Stomach (tissue), 9 donors: ENCODE measurements around the gene FYTTD1. TPM values are rescaled to one million over a fixed set of nuclear protein-coding genes. Genes with fewer than 3 reads are reported as not detected.

Source experiments
- DNase-seq, 2 donors: peaks; one replicate each; pipeline versions ENCODE4 v3.0.0 to v3.0.0-alpha.2; 2013 to 2019
- H3K27ac ChIP-seq, 5 donors: fragments of 200-600 bp in 4 of 5; sonication (generic) in 4 of 5; one replicate each; pipeline ENCODE4 v1.5.1; 2013 to 2019; ENCODE audit warnings: mild to moderate bottlenecking in 1 of 5, moderate library complexity in 1 of 5
- H3K27me3 ChIP-seq, 3 donors: fragments of 200-600 bp; sonication (generic); one replicate each; pipeline ENCODE4 v1.5.1; 2017 to 2019; ENCODE audit warnings: mixed run types in 1 of 3
- H3K36me3 ChIP-seq, 4 donors: fragments of 200-600 bp; sonication (generic); 1 replicate in 3 of 4; 2 replicates in 1 of 4; pipeline ENCODE4 v1.5.1; 2016 to 2019
- H3K4me1 ChIP-seq, 4 donors: fragments of 200-600 bp; sonication (generic); one replicate each; pipeline ENCODE4 v1.5.1; 2016 to 2019
- H3K4me3 ChIP-seq, 4 donors: fragments of 200-600 bp; sonication (generic) in 3 of 4; one replicate each; pipeline ENCODE4 v1.5.1; 2016 to 2019; ENCODE audit warnings: mild to moderate bottlenecking in 1 of 4
- H3K9me3 ChIP-seq, 4 donors: fragments of 200-600 bp; sonication (generic); one replicate each; pipeline ENCODE4 v1.5.1; 2016 to 2019
- CTCF ChIP-seq, 7 experiments: fragments of 450-650 bp in 4 of 7; fragments of 200-600 bp in 3 of 7; sonication (generic) in 3 of 7; IDR thresholded peaks; one replicate each; pipeline ENCODE4 v1.5.1; 2016 to 2019; ENCODE audit warnings: antibody characterized with exemption in 7 of 7, control low read depth in 2 of 7, mild to moderate bottlenecking in 1 of 7
- EP300 ChIP-seq: sonication (generic); formaldehyde crosslinking; IDR thresholded peaks from one replicate; pipeline ENCODE4 v1.6.1; 2017; ENCODE audit warnings: antibody characterized with exemption
- POLR2A ChIP-seq, 4 donors: fragments of 450-650 bp; IDR thresholded peaks; one replicate each; pipeline ENCODE4 v1.6.1; 2016; ENCODE audit warnings: antibody characterized with exemption in 4 of 4, control low read depth in 2 of 4, mild to moderate bottlenecking in 1 of 4, moderate library complexity in 1 of 4
- POLR2AphosphoS5 ChIP-seq, 3 donors: sonication (generic); formaldehyde crosslinking; IDR thresholded peaks; one replicate each; pipeline ENCODE4 v1.6.1; 2016; ENCODE audit warnings: antibody characterized with exemption in 3 of 3
- WGBS, 5 donors: extraction: QIAGEN DNeasy Blood & Tissue Kit in 3 of 5; methylation state at CpG; one replicate each; pipeline versions ENCODE4 v1.1.5 to v1.1.7; 2013 to 2018; 5-methylcytosine and 5-hydroxymethylcytosine counted together
- intact Hi-C: fragments of 100-400 bp; cut with DNase I; formaldehyde crosslinking; loops from one replicate; pipeline ENCODE4 v1.15.1; 2023; ENCODE audit warnings: low total_unique reads
- polyA plus RNA-seq, 3 donors: library from polyadenylated mRNA; stranded (reverse); fragments of 200-250 nt; gene quantifications; one replicate each; pipeline ENCODE4 v1.2.3, GENCODE V29; 2013
- total RNA-seq, 5 donors: library from RNA; depleted of rRNA; stranded (reverse); fragments of >200 nt; gene quantifications; one replicate each; pipeline versions ENCODE4 v1.1.0 to v1.2.3, GENCODE V29; 2014 to 2016
- donor health status: healthy with polysubstance abuse.
- donor health status: Bipolar disorder and iron deficiency.
- donor health status: healthy.

FYTTD1 gene
- total and polyA plus RNA-seq, 8 donors = 9.4 to 47.0 (median 27.9) TPM

GRCh38 chr3:197753263-197753662 lies 3.6 kb downstream of the FYTTD1 start:
- peaks cover 19 to 69% (median 43%) of the 10 kb centered on the region in 4 donors for H3K4me1 ChIP-seq
- H3K27ac ChIP-seq = no peak overlapping the region
- intact Hi-C loops = no loop called here
- 86 to 95% (median 93%) methylated on average over 3 of the region's 3 CpGs for WGBS, 5 donors
- no peaks in the 10 kb centered on the region for H3K27me3 ChIP-seq
- H3K9me3 ChIP-seq = no peaks in the 10 kb centered on the region
- no peak for DNase-seq
- peaks cover 0 to 19% (median 14%) of the 10 kb centered on the region in 4 donors for H3K36me3 ChIP-seq
- H3K4me3 ChIP-seq = no peak overlapping the region
- TF ChIP-seq POLR2AphosphoS5 (IDR thresholded peaks at IDR 0.05) (no peak), POLR2A (IDR thresholded peaks at IDR 0.05) (no peak), EP300 (no peak), CTCF (IDR thresholded peaks at IDR 0.05) (peak in 1 of 7 experiments; percentile 14)

- TF ChIP-seq POLR2A (IDR thresholded peaks at IDR 0.05) (no peak), CTCF (IDR thresholded peaks at IDR 0.05) (no peak), POLR2AphosphoS5 (IDR thresholded peaks at IDR 0.05) (no peak), EP300 (no peak)
- no peak for DNase-seq
- no peaks in the 10 kb centered on the region for H3K9me3 ChIP-seq
- no peak overlapping the region for H3K27ac ChIP-seq
- peaks cover 10 to 46% (median 25%) of the 10 kb centered on the region in 4 donors for H3K4me1 ChIP-seq
- no peak overlapping the region for H3K4me3 ChIP-seq
- intact Hi-C loops = no loop called here
- 65 to 80% (median 74%) methylated on average over 3 of the region's 3 CpGs for WGBS, 5 donors
- H3K27me3 ChIP-seq = no peaks in the 10 kb centered on the region
- H3K36me3 ChIP-seq = peaks cover 2 to 45% (median 32%) of the 10 kb centered on the region in 4 donors
Measured at GRCh38 chr3:197756704-197757103, 7.0 kb downstream of the FYTTD1 start.

- Histone ChIP-seq H3K36me3 (peaks cover 16 to 63% (median 50%) of the 10 kb centered on the region in 4 donors), H3K27me3 (no peaks in the 10 kb centered on the region), H3K4me1 (peaks cover 0 to 28% (median 9%) of the 10 kb centered on the region in 4 donors), H3K9me3 (no peaks in the 10 kb centered on the region), H3K27ac (no peak overlapping the region), H3K4me3 (no peak overlapping the region)
- no peak for DNase-seq
- intact Hi-C loops = no loop called here
- 93 to 95% (median 94%) methylated on average over 4 of the region's 4 CpGs for WGBS, 5 donors
- TF ChIP-seq POLR2A (IDR thresholded peaks at IDR 0.05) (no peak), POLR2AphosphoS5 (IDR thresholded peaks at IDR 0.05) (no peak), CTCF (IDR thresholded peaks at IDR 0.05) (no peak), EP300 (no peak)
Measured at GRCh38 chr3:197758512-197758911, 8.8 kb downstream of the FYTTD1 start.

GRCh38 chr3:197761784-197762183 lies 12.1 kb downstream of the FYTTD1 start:
- DNase-seq = no peak
- intact Hi-C loops = no loop called here
- no peaks in the 10 kb centered on the region for H3K27me3 ChIP-seq
- no peaks in the 10 kb centered on the region for H3K9me3 ChIP-seq
- peaks cover 19 to 94% (median 79%) of the 10 kb centered on the region in 4 donors for H3K36me3 ChIP-seq
- TF ChIP-seq CTCF (IDR thresholded peaks at IDR 0.05) = no peak
- TF ChIP-seq POLR2AphosphoS5 (IDR thresholded peaks at IDR 0.05) = no peak
- TF ChIP-seq POLR2A (IDR thresholded peaks at IDR 0.05) = no peak
- no peak for TF ChIP-seq EP300
- no peak overlapping the region for H3K4me3 ChIP-seq
- H3K4me1 ChIP-seq = peaks cover 0 to 4% (median 1%) of the 10 kb centered on the region in 4 donors
- no peak overlapping the region for H3K27ac ChIP-seq
